Skeletal muscle satellite cell (primary cell): ENCODE data around the gene CCDC102A.
"Not testable (repeated sequence)": the region's sequence is repeated elsewhere in the genome, so short reads cannot be mapped to it uniquely, and the experiment has no call there.

ENCODE experiments used
- H3K27me3 ChIP-seq: 2 replicates; pipeline ENCODE4 v1.7.0; 2013; ENCODE audit warnings: low read length; ENCODE audit not compliant: control insufficient read depth, insufficient read depth
- H3K36me3 ChIP-seq: 2 replicates; pipeline ENCODE4 v1.7.0; 2013; ENCODE audit warnings: mild to moderate bottlenecking, control low read depth, low read length; ENCODE audit not compliant: insufficient read depth
- H3K4me1 ChIP-seq: 2 replicates; pipeline ENCODE4 v1.7.0; 2013; ENCODE audit warnings: low read length; ENCODE audit not compliant: control insufficient read depth, insufficient read depth
- H3K4me2 ChIP-seq: 2 replicates; pipeline ENCODE4 v1.7.0; 2013; ENCODE audit warnings: mild to moderate bottlenecking, low read length
- H3K4me3 ChIP-seq: 2 replicates; pipeline ENCODE4 v1.7.0; 2013; ENCODE audit warnings: low read length
- H3K9ac ChIP-seq: 2 replicates; pipeline ENCODE4 v1.7.0; 2013; ENCODE audit warnings: mild to moderate bottlenecking, low read depth, low read length, moderate library complexity
- H3K9me3 ChIP-seq: replicated peaks from 2 replicates; pipeline ENCODE4 v1.7.0; 2013; ENCODE audit warnings: mild to moderate bottlenecking, control low read depth, low read length

CCDC102A gene

DNA sequence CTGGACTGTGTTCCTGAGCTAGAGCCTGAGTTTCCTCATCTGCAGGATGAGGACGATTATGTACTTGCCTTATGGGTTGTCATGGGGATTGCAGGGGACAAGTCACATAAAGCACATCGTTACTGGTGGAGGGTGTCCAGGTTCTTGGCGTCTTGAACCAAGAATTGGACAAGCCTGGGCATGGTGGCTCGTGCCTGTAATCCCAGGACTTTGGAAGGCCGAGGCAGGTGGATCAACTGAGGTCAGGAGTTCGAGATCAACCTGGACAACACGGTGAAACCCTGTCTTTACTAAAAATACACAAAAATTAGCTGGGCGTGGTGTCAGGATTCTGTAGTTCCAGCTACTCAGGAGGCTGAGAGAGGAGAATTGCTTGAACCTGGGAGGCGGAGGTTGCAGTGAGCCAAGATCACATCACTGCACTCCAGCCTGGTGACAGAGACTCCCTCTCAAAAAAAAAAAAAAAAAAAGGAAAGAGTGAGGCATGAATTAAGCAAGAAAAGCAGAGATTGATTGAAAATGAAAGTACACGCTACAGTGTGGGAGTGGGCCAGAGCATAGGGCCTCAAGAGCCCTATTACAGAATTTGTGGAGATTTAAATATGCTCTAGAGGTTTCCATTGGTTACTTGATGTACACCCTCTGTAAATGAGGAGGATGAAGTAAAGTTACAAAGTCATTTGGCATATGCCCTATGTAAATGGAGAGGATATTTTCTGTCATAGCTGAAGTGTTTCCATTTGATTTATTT lies 36.8 kb upstream of the CCDC102A start:
- Histone ChIP-seq H3K9ac (no peak overlapping the region), H3K9me3 (no peaks in the 10 kb centered on the region), H3K4me2 (no peak overlapping the region), H3K4me3 (no peak overlapping the region), H3K36me3 (no peaks in the 10 kb centered on the region), H3K4me1 (no peaks in the 10 kb centered on the region), H3K27me3 (peaks cover 9% of the 10 kb centered on the region)

DNA sequence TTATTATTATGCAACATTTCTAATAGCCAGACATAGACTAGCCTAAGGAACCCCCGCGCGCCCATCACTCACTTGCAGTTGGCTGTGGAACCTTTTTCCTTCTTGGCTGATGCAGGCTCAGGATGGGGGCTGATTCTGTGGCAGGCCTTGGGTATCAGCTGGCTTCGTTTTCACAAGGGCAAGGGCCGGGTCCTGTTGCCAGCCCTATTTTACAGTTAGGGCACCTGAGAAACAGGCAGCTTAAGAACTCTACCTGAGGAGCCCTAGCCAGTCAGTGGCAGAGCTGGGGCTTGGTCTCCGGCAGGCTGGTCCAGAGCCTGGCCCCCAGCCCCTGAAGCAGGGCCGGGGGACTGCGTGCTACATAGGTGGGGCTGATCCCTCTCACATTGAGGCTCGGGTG lies 34.7 kb upstream of the CCDC102A start:
- no peak overlapping the region for H3K9ac ChIP-seq
- peaks cover 18% of the 10 kb centered on the region for H3K27me3 ChIP-seq
- no peaks in the 10 kb centered on the region for H3K9me3 ChIP-seq
- no peaks in the 10 kb centered on the region for H3K4me1 ChIP-seq
- H3K4me3 ChIP-seq, result no peak overlapping the region
- H3K4me2 ChIP-seq, result no peak overlapping the region
- no peaks in the 10 kb centered on the region for H3K36me3 ChIP-seq

DNA sequence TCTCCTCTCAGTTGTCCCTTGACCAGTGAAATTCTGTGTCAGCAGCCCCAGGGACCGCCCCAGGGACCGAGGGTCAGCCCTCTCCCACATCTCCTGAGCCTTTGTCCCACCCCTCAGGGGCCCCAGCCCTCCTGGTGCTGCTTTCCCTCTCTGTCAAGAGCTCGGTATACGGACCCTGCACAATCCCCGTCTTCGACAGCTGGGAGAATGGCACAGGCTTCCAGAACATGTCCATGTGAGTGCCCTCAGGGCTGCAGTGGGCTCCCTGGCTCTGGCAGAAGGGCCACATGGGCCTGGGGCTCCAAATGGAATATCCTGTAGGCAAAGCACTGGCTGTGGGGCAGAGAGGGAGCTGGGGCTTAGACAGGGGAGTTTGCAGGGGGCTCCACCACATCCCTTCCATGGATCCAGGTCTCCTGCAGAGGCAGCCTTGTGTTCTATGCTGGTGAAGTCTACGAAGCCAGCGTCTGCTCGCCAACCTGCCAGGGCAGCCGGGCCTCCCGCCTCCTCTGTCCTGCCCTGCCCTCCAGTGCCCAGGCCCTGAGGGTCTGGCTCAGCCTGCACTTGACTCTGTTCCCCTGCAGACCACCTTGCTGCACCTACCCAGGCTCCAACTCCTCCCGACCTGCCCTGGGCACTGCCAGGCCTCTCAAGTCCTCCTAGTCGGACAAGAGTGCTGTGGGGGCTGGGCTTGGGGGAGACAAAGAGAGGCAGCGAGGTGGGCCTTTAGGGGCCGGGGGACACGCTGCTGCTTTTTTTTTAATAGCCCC lies 34.1 kb upstream of the CCDC102A start:
- no peak overlapping the region for H3K4me2 ChIP-seq
- no peaks in the 10 kb centered on the region for H3K9me3 ChIP-seq
- peaks cover 22% of the 10 kb centered on the region for H3K27me3 ChIP-seq
- no peak overlapping the region for H3K9ac ChIP-seq
- H3K36me3 ChIP-seq, result no peaks in the 10 kb centered on the region
- H3K4me3 ChIP-seq, result no peak overlapping the region
- H3K4me1 ChIP-seq, result no peaks in the 10 kb centered on the region

DNA sequence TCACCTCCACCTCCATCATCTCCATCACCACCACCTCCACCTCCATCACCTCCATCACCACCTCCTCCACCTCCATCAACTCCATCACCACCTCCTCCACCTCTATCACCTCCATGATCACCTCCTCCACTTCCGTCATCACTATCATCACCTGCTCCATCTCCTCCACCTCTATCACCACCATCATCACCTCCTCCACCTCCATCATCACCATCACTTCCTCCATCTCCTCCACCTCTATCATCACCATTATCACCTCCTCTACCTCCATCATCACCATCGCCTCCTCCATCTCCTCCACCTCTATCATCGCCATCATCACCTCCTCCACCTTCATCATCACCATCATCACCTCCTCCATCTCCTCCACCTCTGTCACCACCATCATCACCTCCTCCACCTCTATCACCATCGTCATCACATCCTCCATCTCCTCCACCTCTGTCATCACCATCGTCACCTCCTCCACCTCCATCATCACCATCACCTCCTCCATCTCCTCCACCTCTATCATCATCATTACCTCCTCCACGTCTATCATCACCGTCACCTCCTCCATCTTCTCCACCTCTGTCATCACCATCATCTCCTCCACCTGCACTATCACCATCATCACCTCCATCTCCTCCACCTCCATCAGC lies 33.1 kb upstream of the CCDC102A start:
- Histone ChIP-seq H3K27me3 (peaks cover 25% of the 10 kb centered on the region), H3K4me2 (no peak overlapping the region), H3K4me3 (no peak overlapping the region), H3K4me1 (no peaks in the 10 kb centered on the region), H3K9ac (no peak overlapping the region), H3K36me3 (no peaks in the 10 kb centered on the region), H3K9me3 (no peaks in the 10 kb centered on the region)

DNA sequence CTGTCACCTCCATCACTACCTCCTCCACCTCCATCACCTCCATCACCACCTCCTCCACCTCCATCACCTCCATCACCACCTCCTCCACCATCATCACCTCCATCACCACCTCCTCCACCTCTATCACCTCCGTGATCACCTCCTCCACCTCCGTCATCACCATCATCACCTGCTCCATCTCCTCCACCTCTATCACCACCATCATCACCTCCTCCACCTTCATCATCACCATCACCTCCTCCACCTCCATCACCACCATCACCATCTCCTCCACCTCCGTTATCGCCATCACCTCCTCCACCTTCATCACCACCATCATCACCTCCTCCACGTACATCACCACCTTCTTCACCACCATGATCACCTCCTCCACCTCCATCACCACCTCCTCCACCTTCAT lies 32.4 kb upstream of the CCDC102A start:
- H3K4me1 ChIP-seq, H3K4me2 ChIP-seq, H3K36me3 ChIP-seq, H3K9me3 ChIP-seq, H3K9ac ChIP-seq, H3K4me3 ChIP-seq: not testable (repeated sequence)
- peaks cover 23% of the 10 kb centered on the region for H3K27me3 ChIP-seq

DNA sequence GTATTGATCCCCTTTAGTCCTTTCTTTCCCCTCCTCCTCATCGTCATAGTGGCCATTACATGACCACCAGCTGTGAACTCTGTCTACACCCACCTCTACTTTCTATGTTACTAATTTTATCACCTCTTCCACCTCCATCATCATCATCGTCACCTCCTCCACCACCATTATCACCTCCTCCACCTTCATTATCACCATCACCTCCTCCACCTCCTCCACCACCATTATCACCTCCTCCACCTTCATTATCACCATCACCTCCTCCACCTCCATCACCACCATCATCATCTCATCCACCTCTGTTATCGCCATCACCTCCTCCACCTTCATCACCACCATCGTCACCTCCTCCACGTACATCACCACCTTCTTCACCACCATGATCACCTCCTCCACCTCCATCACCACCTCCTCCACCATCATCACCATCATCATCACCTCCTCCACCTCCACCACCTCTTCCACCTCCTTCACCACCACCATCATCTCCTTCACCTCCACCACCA lies 31.9 kb upstream of the CCDC102A start:
- Histone ChIP-seq H3K9me3 (no peaks in the 10 kb centered on the region), H3K4me3 (no peak overlapping the region), H3K27me3 (peaks cover 26% of the 10 kb centered on the region), H3K4me2 (no peak overlapping the region), H3K4me1 (no peaks in the 10 kb centered on the region), H3K36me3 (no peaks in the 10 kb centered on the region), H3K9ac (no peak overlapping the region)

DNA sequence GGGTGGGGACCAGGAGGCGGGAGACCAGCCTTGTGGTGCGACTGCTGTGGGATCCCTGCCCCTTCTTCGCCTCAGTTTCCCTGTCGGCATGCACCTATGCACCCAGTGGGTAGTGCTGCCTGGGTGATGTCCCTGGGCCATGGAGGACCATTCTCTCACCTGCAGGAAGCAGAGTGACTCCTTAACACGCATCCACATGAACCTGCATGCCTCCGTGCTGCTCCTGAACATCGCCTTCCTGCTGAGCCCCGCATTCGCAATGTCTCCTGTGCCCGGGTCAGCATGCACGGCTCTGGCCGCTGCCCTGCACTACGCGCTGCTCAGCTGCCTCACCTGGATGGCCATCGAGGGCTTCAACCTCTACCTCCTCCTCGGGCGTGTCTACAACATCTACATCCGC lies 31.3 kb upstream of the CCDC102A start:
- H3K4me1 ChIP-seq, result no peaks in the 10 kb centered on the region

DNA sequence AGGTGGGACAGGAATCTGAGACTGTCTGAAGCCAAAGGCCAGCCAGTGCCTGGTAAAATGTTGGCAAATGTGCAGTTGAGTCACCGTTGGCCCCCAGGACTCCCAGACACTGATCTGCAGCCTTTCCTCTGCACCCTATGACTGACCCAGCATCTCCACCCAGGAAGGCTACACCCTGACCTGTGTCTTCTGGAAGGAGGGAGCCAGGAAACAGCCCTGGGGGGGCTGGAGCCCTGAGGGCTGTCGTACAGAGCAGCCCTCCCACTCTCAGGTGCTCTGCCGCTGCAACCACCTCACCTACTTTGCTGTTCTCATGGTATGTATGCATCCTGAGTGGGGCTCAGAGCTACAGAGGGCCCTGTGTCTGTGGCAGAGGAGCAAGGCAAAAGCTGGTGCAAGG lies 30.1 kb upstream of the CCDC102A start:
- H3K27me3 ChIP-seq, result peaks cover 36% of the 10 kb centered on the region
- no peaks in the 10 kb centered on the region for H3K9me3 ChIP-seq
- no peak overlapping the region for H3K4me2 ChIP-seq
- no peak overlapping the region for H3K9ac ChIP-seq
- H3K36me3 ChIP-seq, result no peaks in the 10 kb centered on the region
- H3K4me3 ChIP-seq, result no peak overlapping the region
- H3K4me1 ChIP-seq, result no peaks in the 10 kb centered on the region

More for the DNA sequence above, 31.3 kb upstream of the CCDC102A start:
- H3K9me3 ChIP-seq, result no peaks in the 10 kb centered on the region
- no peak overlapping the region for H3K4me3 ChIP-seq
- H3K27me3 ChIP-seq, result peaks cover 27% of the 10 kb centered on the region
- H3K4me2 ChIP-seq, result no peak overlapping the region
- no peaks in the 10 kb centered on the region for H3K36me3 ChIP-seq
- no peak overlapping the region for H3K9ac ChIP-seq

DNA sequence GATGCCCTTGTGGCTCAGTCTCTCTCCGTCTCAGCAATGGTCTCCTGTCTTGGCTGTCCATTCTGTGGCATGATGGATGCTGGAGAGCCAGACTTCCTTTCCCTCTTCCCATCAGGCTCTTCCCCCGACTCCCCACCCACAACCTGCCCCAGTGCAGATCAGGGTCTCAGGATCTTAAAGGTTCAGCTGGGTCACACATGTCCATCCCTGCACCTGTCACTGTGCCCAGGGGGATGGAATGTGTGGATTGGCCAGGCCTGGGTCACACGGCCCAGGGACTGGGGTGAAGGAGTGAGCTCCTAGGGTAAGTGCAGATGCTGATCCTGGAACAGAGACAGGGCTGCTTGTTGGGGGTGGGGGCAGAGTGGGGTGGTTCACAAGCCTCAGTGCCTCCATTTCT lies 29.1 kb upstream of the CCDC102A start:
- peaks cover 40% of the 10 kb centered on the region for H3K27me3 ChIP-seq
- no peaks in the 10 kb centered on the region for H3K36me3 ChIP-seq
- no peak overlapping the region for H3K9ac ChIP-seq
- no peaks in the 10 kb centered on the region for H3K4me1 ChIP-seq
- H3K4me2 ChIP-seq, result no peak overlapping the region
- no peaks in the 10 kb centered on the region for H3K9me3 ChIP-seq
- no peak overlapping the region for H3K4me3 ChIP-seq

DNA sequence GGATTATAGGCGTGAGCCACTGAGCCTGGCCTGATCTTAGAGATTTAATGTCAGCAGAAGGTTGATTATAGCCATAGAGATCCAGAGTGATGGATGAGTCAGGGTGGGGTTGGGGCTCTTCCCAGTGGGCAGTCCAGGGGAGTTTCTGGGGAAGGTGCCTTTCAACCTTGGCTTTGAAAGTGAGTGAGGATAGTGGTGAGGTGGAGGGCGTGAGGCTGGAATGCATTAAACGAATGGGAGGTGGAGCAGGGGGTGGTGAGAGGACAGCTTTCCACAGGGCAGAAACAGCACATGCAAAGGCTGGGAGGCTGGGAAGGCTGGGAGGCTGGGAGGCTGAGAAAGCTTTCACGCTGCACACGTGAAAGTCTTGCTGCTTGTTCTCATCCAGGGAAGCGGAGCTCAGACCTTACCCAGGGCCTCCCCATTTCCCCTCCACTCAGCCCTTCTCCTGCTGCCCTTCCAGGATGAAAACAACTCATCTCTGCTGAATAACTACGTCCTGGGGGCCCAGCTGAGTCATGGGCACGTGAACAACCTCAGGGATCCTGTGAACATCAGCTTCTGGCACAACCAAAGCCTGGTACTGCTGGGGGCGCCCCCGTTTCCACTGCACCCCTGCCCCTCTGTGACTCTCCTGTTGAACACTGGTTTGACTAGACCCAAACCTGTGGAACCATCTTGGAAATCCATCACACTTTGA lies 28.4 kb upstream of the CCDC102A start:
- Histone ChIP-seq H3K4me2 (no peak overlapping the region), H3K36me3 (no peaks in the 10 kb centered on the region), H3K9ac (no peak overlapping the region), H3K4me3 (no peak overlapping the region), H3K4me1 (no peaks in the 10 kb centered on the region), H3K27me3 (peaks cover 46% of the 10 kb centered on the region), H3K9me3 (no peaks in the 10 kb centered on the region)

DNA sequence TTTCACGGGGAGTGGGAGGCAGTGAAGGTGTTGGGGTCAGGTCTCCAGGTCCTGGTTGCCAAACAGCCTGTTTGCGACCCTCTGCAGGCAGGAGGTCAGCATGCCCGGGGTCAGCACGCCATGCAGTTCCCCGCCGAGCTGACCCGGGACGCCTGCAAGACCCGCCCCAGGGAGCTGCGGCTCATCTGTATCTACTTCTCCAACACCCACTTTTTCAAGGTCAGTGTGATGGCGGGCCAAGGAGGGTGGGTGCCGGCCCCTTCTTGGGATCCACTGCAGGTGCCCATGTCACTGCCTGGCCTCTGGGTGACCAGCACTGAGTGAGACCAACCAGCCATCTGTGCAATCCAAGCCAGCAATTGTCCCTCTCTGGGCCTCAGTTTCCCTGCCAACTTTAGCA lies 27.4 kb upstream of the CCDC102A start:
- no peak overlapping the region for H3K9ac ChIP-seq
- H3K4me1 ChIP-seq, result no peaks in the 10 kb centered on the region
- no peak overlapping the region for H3K4me2 ChIP-seq
- no peaks in the 10 kb centered on the region for H3K9me3 ChIP-seq
- no peaks in the 10 kb centered on the region for H3K36me3 ChIP-seq
- H3K27me3 ChIP-seq, result peaks cover 54% of the 10 kb centered on the region
- H3K4me3 ChIP-seq, result no peak overlapping the region
